ENCODE results near the gene MAPK4. TPM values are rescaled to one million over a fixed set of nuclear protein-coding genes. Genes with fewer than 3 reads are reported as not detected.

Gene MAPK4
- total RNA-seq, 8 experiments from 2014 or later: 0.46 to 13.1 (median 10.6) TPM

- WGBS, 10 experiments: 0 to 40% (median 5%) methylated on average over 1 to 7 of the region's 9 CpGs; no CpG with 5 or more reads in 2 of the 10 experiments
- Histone ChIP-seq H3K4me3 (no peak overlapping the region), H3K4me1 (replicated peaks in 1 of 2) (peaks cover 15 to 19% of the 10 kb centered on the region in 2 donors), H3K27ac (no peak overlapping the region)
- peak; percentile 32 to 98 (median 78) for ATAC-seq (replicated peaks in 6 of 8)
- in situ Hi-C loops (cut with MboI; ENCODE audit: low pct_unique_long_range_greater_than_20kb in 2 of 9, low sequenced_read_pairs in 9 of 9, unreplicated experiment in 9 of 9): loop anchor here in 1 of 9 experiments (25.0 kb wide), 1 partner anchor 111 kb away; no protein-coding TSS in a partner anchor
These were observed 188.6 kb downstream of the MAPK4 start for GRCh38 chr18:50748243-50749229.

GRCh38 chr18:50749421-50749820 lies 189.5 kb downstream of the MAPK4 start:
- no peak overlapping the region for H3K27ac ChIP-seq
- H3K4me3 ChIP-seq: no peak overlapping the region
- ATAC-seq (replicated peaks in 6 of 8): no peak
- in situ Hi-C loops (cut with MboI; ENCODE audit: low pct_unique_long_range_greater_than_20kb in 2 of 9, low sequenced_read_pairs in 9 of 9, unreplicated experiment in 9 of 9): loop anchor here in 1 of 9 experiments (25.0 kb wide), 1 partner anchor 112 kb away; no protein-coding TSS in a partner anchor
- peaks cover 15 to 19% of the 10 kb centered on the region in 2 donors for H3K4me1 ChIP-seq (replicated peaks in 1 of 2)
- 60 to 100% (median 88%) methylated on average over 1 to 5 of the region's 5 CpGs; no CpG with 5 or more reads in 2 of the 10 experiments for WGBS, 10 experiments

- Histone ChIP-seq H3K4me3 (no peak overlapping the region), H3K27ac (no peak overlapping the region), H3K4me1 (replicated peaks in 1 of 2) (peaks cover 15 to 19% of the 10 kb centered on the region in 2 donors)
- 0 to 100% (median 72%) methylated on average over 1 to 4 of the region's 4 CpGs; no CpG with 5 or more reads in 4 of the 10 experiments for WGBS, 10 experiments
- in situ Hi-C loops (cut with MboI; ENCODE audit: low pct_unique_long_range_greater_than_20kb in 2 of 9, low sequenced_read_pairs in 9 of 9, unreplicated experiment in 9 of 9): loop anchor here in 1 of 9 experiments (25.0 kb wide), 1 partner anchor 113 kb away; no protein-coding TSS in a partner anchor
- no peak for ATAC-seq (replicated peaks in 6 of 8)
These were observed 190.1 kb downstream of the MAPK4 start for GRCh38 chr18:50749945-50750344.

- Histone ChIP-seq H3K27ac (no peak overlapping the region), H3K4me3 (no peak overlapping the region), H3K4me1 (replicated peaks in 1 of 2) (peaks cover 15 to 19% of the 10 kb centered on the region in 2 donors)
- 0 to 86% (median 35%) methylated on average over 1 to 2 of the region's 2 CpGs; no CpG with 5 or more reads in 6 of the 10 experiments for WGBS, 10 experiments
- ATAC-seq (replicated peaks in 6 of 8): no peak
- in situ Hi-C loops (cut with MboI; ENCODE audit: low pct_unique_long_range_greater_than_20kb in 2 of 9, low sequenced_read_pairs in 9 of 9, unreplicated experiment in 9 of 9): no loop called here
These were observed 190.7 kb downstream of the MAPK4 start for GRCh38 chr18:50750546-50750945.

- Histone ChIP-seq H3K4me3 (no peak overlapping the region), H3K4me1 (replicated peaks in 1 of 2) (peaks cover 15 to 19% of the 10 kb centered on the region in 2 donors), H3K27ac (no peak overlapping the region)
- WGBS, 10 experiments: 3 to 83% methylated on average over 1 to 5 of the region's 5 CpGs; no CpG with 5 or more reads in 8 of the 10 experiments
- in situ Hi-C loops (cut with MboI; ENCODE audit: low pct_unique_long_range_greater_than_20kb in 2 of 9, low sequenced_read_pairs in 9 of 9, unreplicated experiment in 9 of 9): no loop called here
- ATAC-seq (replicated peaks in 6 of 8): peak in 5 of 8 experiments; percentile 58 to 83 (median 80)
These were observed 191.6 kb downstream of the MAPK4 start for GRCh38 chr18:50751490-50751889.

- Histone ChIP-seq H3K27ac (no peak overlapping the region), H3K4me3 (no peak overlapping the region), H3K4me1 (replicated peaks in 1 of 2) (peaks cover 15 to 19% of the 10 kb centered on the region in 2 donors)
- in situ Hi-C loops (cut with MboI; ENCODE audit: low pct_unique_long_range_greater_than_20kb in 2 of 9, low sequenced_read_pairs in 9 of 9, unreplicated experiment in 9 of 9): no loop called here
- peak in 1 of 8 experiments; percentile 13 for ATAC-seq (replicated peaks in 6 of 8)
- 0 to 80% methylated on average over 1 of the region's 1 CpG; no CpG with 5 or more reads in 8 of the 10 experiments for whole genome bisulfite sequencing, 10 experiments
These were observed 192.1 kb downstream of the MAPK4 start for GRCh38 chr18:50751947-50752346.

GRCh38 chr18:50753311-50753710 lies 193.4 kb downstream of the MAPK4 start:
- Histone ChIP-seq H3K27ac (no peak overlapping the region), H3K4me3 (no peak overlapping the region), H3K4me1 (replicated peaks in 1 of 2) (peaks cover 14 to 15% of the 10 kb centered on the region in 2 donors)
- in situ Hi-C loops (cut with MboI; ENCODE audit: low pct_unique_long_range_greater_than_20kb in 2 of 9, low sequenced_read_pairs in 9 of 9, unreplicated experiment in 9 of 9): no loop called here
- ATAC-seq (replicated peaks in 6 of 8): no peak
- WGBS, 10 experiments: 0 to 80% (median 0%) methylated on average over 1 of the region's 1 CpG; no CpG with 5 or more reads in 7 of the 10 experiments

GRCh38 chr18:50754297-50754696 lies 194.4 kb downstream of the MAPK4 start:
- H3K4me1 ChIP-seq (replicated peaks in 1 of 2): peaks cover 4 to 5% of the 10 kb centered on the region in 2 donors
- 0 to 100% (median 11%) methylated on average over 1 to 2 of the region's 3 CpGs; no CpG with 5 or more reads in 5 of the 10 experiments for WGBS, 10 experiments
- H3K27ac ChIP-seq: no peak overlapping the region
- in situ Hi-C loops (cut with MboI; ENCODE audit: low pct_unique_long_range_greater_than_20kb in 2 of 9, low sequenced_read_pairs in 9 of 9, unreplicated experiment in 9 of 9): no loop called here
- no peak for ATAC-seq (replicated peaks in 6 of 8)
- H3K4me3 ChIP-seq: no peak overlapping the region

GRCh38 chr18:50757358-50757757 lies 197.5 kb downstream of the MAPK4 start:
- no peak overlapping the region for H3K27ac ChIP-seq
- in situ Hi-C loops (cut with MboI; ENCODE audit: low pct_unique_long_range_greater_than_20kb in 2 of 9, low sequenced_read_pairs in 9 of 9, unreplicated experiment in 9 of 9): no loop called here
- no peaks in the 10 kb centered on the region for H3K4me1 ChIP-seq (replicated peaks in 1 of 2)
- 0 to 97% (median 55%) methylated on average over 1 to 6 of the region's 7 CpGs; no CpG with 5 or more reads in 2 of the 10 experiments for WGBS, 10 experiments
- ATAC-seq (replicated peaks in 6 of 8): peak in 3 of 8 experiments; percentile 21 to 54 (median 36)
- H3K4me3 ChIP-seq: no peak overlapping the region

GRCh38 chr18:50769463-50769862 lies 209.6 kb downstream of the MAPK4 start:
- ATAC-seq (replicated peaks in 6 of 8): no peak
- no peaks in the 10 kb centered on the region for H3K4me1 ChIP-seq (replicated peaks in 1 of 2)

GRCh38 chr18:50775207-50775606 lies 215.3 kb downstream of the MAPK4 start:
- 41 to 100% (median 86%) methylated on average over 1 to 7 of the region's 9 CpGs; no CpG with 5 or more reads in 4 of the 10 experiments for WGBS, 10 experiments
- no peaks in the 10 kb centered on the region for H3K4me1 ChIP-seq (replicated peaks in 1 of 2)
- no peak for ATAC-seq (replicated peaks in 6 of 8)
- no peak overlapping the region for H3K27ac ChIP-seq
- H3K4me3 ChIP-seq: no peak overlapping the region
- in situ Hi-C loops (cut with MboI; ENCODE audit: low pct_unique_long_range_greater_than_20kb in 2 of 9, low sequenced_read_pairs in 9 of 9, unreplicated experiment in 9 of 9): loop anchor here in 4 of 9 experiments (25.0 kb wide), 1 partner anchor 263 kb away; no protein-coding TSS in a partner anchor

More at GRCh38 chr18:50769463-50769862, 209.6 kb downstream of the MAPK4 start:
- Histone ChIP-seq H3K4me3 (no peak overlapping the region), H3K27ac (no peak overlapping the region)
- in situ Hi-C loops (cut with MboI; ENCODE audit: low pct_unique_long_range_greater_than_20kb in 2 of 9, low sequenced_read_pairs in 9 of 9, unreplicated experiment in 9 of 9): no loop called here

GRCh38 chr18:50775726-50776125 lies 215.8 kb downstream of the MAPK4 start:
- Histone ChIP-seq H3K27ac (no peak overlapping the region), H3K4me3 (no peak overlapping the region), H3K4me1 (replicated peaks in 1 of 2) (no peaks in the 10 kb centered on the region)
- 80 to 100% (median 91%) methylated on average over 2 to 5 of the region's 14 CpGs; no CpG with 5 or more reads in 6 of the 10 experiments for WGBS, 10 experiments
- ATAC-seq (replicated peaks in 6 of 8): no peak
- in situ Hi-C loops (cut with MboI; ENCODE audit: low pct_unique_long_range_greater_than_20kb in 2 of 9, low sequenced_read_pairs in 9 of 9, unreplicated experiment in 9 of 9): loop anchor here in 4 of 9 experiments (25.0 kb wide), 1 partner anchor 263 kb away; no protein-coding TSS in a partner anchor

GRCh38 chr18:50776383-50776782 lies 216.5 kb downstream of the MAPK4 start:
- WGBS, 10 experiments: 0 to 100% (median 72%) methylated on average over 1 to 2 of the region's 4 CpGs; no CpG with 5 or more reads in 3 of the 10 experiments
- Histone ChIP-seq H3K4me3 (no peak overlapping the region), H3K27ac (no peak overlapping the region), H3K4me1 (replicated peaks in 1 of 2) (no peaks in the 10 kb centered on the region)
- no peak for ATAC-seq (replicated peaks in 6 of 8)
- in situ Hi-C loops (cut with MboI; ENCODE audit: low pct_unique_long_range_greater_than_20kb in 2 of 9, low sequenced_read_pairs in 9 of 9, unreplicated experiment in 9 of 9): loop anchor here in 4 of 9 experiments (25.0 kb wide), 1 partner anchor 264 kb away; no protein-coding TSS in a partner anchor

All from motor neuron (in vitro differentiated cells).